Subcutaneous abdominal adipose tissue (tissue), 5 donors: ENCODE measurements around the gene ADARB2.
"Not testable (repeated sequence)": the region's sequence is repeated elsewhere in the genome, so short reads cannot be mapped to it uniquely, and the experiment has no call there.

Source experiments
- H3K27ac ChIP-seq: one replicate; pipeline ENCODE4 v1.7.0; 2013; ENCODE audit warnings: low read depth, mild to moderate bottlenecking, inconsistent platforms, low read length, moderate library complexity
- H3K27me3 ChIP-seq, 5 donors: one replicate each; pipeline ENCODE4 v1.7.0; 2013; ENCODE audit warnings: low read length in 5 of 5, inconsistent platforms in 1 of 5; ENCODE audit not compliant: control insufficient read depth in 5 of 5, insufficient read depth in 4 of 5
- H3K36me3 ChIP-seq, 5 donors: one replicate each; pipeline ENCODE4 v1.7.0; 2013; ENCODE audit warnings: low read length in 5 of 5; ENCODE audit not compliant: control insufficient read depth in 5 of 5, insufficient read depth in 5 of 5
- H3K4me1 ChIP-seq, 5 donors: one replicate each; pipeline ENCODE4 v1.7.0; 2013; ENCODE audit warnings: low read length in 5 of 5, mild to moderate bottlenecking in 3 of 5, moderate library complexity in 1 of 5; ENCODE audit not compliant: control insufficient read depth in 5 of 5, insufficient read depth in 5 of 5
- H3K4me3 ChIP-seq, 5 donors: one replicate each; pipeline ENCODE4 v1.7.0; 2013; ENCODE audit warnings: low read length in 5 of 5, low read depth in 1 of 5
- H3K9ac ChIP-seq, 5 donors: one replicate each; pipeline ENCODE4 v1.7.0; 2013; ENCODE audit warnings: low read length in 5 of 5, mild to moderate bottlenecking in 4 of 5, moderate library complexity in 3 of 5
- H3K9me3 ChIP-seq, 5 donors: one replicate each; pipeline ENCODE4 v1.7.0; 2013; ENCODE audit warnings: low read length in 5 of 5; ENCODE audit not compliant: control insufficient read depth in 5 of 5
- donor health status: healthy.
- donor health status: healthy.
- donor health status: healthy.
- donor health status: healthy.
- donor health status: healthy.

Gene ADARB2

DNA sequence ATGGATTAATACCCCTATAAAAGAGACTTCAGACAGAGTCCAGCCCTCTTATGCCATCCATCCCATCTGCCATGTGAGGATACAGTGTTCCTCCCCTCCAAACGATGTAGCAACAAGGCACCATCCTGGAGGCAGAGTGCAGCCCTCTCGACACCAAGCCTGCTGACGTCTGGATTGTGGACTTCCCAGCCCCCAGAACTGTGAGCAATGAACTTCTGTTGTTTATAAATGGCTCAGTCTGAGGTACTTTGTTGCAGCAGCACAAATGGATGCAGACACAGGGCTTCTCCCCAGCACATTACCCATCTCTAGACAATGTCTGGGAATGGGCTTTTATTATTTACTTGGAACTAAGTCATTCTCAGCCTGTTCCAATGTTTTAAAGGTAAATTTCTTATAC is 485.6 kb downstream of the ADARB2 start:
- H3K9me3 ChIP-seq: peaks cover 0 to 9% (median 2%) of the 10 kb centered on the region in 5 donors
- H3K27me3 ChIP-seq: peaks cover 21 to 32% (median 32%) of the 10 kb centered on the region in 5 donors
- no peaks in the 10 kb centered on the region for H3K36me3 ChIP-seq
- no peak overlapping the region for H3K27ac ChIP-seq
- no peak overlapping the region for H3K4me3 ChIP-seq
- H3K4me1 ChIP-seq: no peaks in the 10 kb centered on the region
- H3K9ac ChIP-seq: no peak overlapping the region

DNA sequence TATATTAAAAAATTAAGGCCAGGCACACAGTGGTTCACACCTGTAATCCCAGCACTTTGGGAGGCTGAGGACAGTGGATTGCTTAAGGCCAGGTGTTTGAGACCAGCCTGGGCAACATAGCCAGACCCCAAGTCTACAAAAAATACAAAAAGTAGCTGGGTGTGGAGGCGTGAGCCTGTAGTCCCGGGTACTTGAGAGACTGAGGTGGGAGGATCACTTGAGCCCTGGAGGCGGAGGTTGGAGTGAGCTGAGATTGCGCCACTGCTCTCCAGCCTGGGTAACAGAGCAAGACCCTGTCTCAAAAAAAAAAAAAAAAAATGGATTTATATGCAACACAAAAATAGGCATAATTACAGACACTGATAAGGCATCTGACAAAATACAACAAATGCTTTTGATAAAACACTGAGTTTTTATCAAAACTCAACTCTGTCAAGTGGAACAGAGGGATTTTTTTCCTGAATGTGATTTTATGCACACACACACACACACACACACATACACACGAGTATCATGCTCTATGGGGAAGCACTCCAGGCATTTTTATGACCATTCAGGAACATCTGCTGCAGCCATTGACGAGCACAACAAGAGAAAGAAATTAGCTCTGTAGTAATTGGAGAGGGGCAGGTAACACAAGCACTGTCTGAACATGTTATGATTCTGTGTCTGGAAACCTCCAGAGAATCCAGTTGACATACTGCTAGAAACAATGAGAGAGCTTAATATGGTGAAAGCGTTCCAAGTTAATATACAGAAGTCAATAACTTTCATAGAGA is 488.0 kb downstream of the ADARB2 start:
- H3K27me3 ChIP-seq: peaks cover 15 to 23% (median 20%) of the 10 kb centered on the region in 5 donors
- H3K36me3 ChIP-seq: no peaks in the 10 kb centered on the region

DNA sequence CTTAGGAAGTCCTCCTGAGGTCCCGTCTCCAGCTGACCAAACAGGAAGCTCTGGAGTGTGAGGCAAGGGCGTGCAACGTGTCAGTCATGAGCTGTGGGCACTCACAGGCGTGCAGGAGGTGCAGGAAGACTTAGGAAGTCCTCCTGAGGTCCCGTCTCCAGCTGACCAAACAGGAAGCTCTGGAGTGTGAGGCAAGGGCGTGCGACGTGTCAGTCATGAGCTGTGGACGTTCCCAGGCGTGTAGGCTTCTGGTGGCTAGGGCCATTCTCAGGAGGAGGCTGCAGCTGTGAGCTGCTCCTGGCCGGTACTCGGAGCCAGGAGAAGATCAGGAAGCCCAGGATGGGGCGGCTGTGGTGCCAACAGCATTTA is 489.1 kb downstream of the ADARB2 start:
- H3K9me3 ChIP-seq, H3K4me1 ChIP-seq, H3K9ac ChIP-seq, H3K36me3 ChIP-seq, H3K27ac ChIP-seq, H3K4me3 ChIP-seq: not testable (repeated sequence)
- peaks cover 10 to 19% (median 15%) of the 10 kb centered on the region in 5 donors for H3K27me3 ChIP-seq

More for the DNA sequence above, 488.0 kb downstream of the ADARB2 start:
- Histone ChIP-seq H3K9ac (no peak overlapping the region), H3K4me1 (no peaks in the 10 kb centered on the region), H3K27ac (no peak overlapping the region), H3K4me3 (no peak overlapping the region), H3K9me3 (peaks cover 0 to 5% (median 2%) of the 10 kb centered on the region in 5 donors)

DNA sequence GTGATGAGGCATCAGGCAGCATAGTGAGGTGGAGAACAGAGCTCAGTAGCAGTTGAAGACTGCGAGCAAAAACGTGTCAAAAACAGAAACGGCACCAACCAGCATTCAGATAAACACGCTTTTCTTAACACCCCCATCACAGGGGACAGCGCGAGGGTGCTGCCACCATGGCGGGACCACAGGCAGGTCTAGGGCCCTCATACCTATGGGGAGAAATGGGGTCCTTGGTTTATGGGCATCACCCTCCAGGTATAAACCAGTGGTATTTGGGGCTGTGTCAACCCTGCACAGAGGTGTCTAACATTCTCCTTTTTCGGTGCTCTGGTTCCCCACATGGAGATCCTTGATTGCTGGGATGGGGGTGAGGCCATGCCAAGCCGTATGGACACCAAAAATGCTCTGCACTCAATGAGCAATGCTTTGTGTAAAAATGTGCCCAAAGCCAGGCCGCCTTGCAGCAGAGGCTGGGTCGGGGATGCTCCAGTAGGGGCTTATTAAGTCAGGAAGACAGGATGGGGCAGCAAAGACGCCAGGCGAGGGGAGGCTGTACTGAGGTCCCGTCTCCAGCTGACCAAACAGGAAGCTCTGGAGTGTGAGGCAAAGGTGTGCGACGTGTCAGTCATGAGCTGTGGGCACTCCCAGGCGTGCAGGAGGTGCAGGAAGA is 489.6 kb downstream of the ADARB2 start:
- no peaks in the 10 kb centered on the region for H3K4me1 ChIP-seq
- H3K9ac ChIP-seq: no peak overlapping the region
- H3K9me3 ChIP-seq: peaks cover 0 to 5% (median 2%) of the 10 kb centered on the region in 5 donors
- H3K27me3 ChIP-seq: peaks cover 10 to 19% (median 15%) of the 10 kb centered on the region in 5 donors
- no peaks in the 10 kb centered on the region for H3K36me3 ChIP-seq
- no peak overlapping the region for H3K27ac ChIP-seq
- no peak overlapping the region for H3K4me3 ChIP-seq

DNA sequence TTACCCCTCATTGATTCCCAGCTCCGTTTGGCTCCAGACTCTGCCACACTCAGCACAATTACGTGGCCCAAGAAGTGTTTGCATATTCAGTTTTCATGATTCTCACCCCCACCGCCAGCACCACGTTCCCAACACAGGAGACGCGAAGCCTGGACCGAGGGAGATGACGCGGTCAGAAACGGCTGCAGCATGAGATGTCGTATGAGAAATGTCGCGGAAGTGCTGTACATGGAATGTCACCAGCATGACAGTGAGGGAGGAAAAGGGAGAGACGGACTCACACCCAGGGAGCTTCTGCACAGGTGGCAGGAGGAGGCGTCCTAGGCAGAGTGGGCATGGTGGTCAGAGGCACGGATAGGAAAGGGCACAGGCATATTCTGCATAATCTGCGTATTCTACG is 492.8 kb downstream of the ADARB2 start:
- no peaks in the 10 kb centered on the region for H3K36me3 ChIP-seq
- H3K9me3 ChIP-seq: peaks cover 0 to 5% (median 2%) of the 10 kb centered on the region in 5 donors
- H3K4me3 ChIP-seq: no peak overlapping the region
- no peak overlapping the region for H3K27ac ChIP-seq
- peaks cover 0 to 5% (median 0%) of the 10 kb centered on the region in 5 donors for H3K4me1 ChIP-seq
- no peak overlapping the region for H3K9ac ChIP-seq
- peaks cover 15 to 39% (median 35%) of the 10 kb centered on the region in 5 donors for H3K27me3 ChIP-seq

DNA sequence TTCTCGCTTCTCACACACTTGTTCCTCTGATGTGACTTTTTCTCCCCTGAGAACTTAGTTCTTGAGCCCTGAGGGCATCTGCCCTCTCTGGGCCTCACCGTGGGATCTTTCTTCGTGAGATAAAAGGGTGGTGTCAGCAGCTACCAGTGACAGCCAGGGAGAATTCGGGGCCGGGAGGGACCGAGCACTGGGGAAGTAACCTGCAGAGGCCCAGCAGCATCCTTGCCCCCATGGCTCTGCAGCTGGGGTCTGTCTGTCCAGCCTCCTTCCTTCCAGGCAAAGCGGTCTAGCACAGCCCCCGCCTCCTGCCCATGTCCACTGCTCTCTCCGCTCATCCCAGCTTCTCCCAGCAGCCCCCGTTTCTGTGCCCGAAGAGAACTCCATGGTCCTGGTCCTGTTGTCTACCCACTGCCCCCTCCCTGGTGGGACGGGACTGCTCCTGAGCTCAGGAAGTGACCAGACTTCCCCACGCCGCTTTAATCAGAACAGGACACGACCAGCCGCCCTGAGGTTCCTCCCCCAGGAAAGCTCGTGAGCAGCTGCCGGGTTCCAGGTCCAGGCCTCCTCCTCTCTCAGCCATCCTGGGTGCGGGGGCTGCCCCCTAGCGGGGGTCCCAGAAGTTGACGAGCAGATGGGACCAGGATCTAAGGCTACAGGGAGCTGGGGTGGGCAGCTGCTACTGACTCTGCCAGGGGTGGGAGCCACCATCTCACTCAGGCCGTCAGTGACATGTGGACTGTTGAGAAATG is 493.7 kb downstream of the ADARB2 start:
- H3K36me3 ChIP-seq: no peaks in the 10 kb centered on the region
- no peak overlapping the region for H3K4me3 ChIP-seq
- H3K27me3 ChIP-seq: peaks cover 15 to 37% (median 35%) of the 10 kb centered on the region in 5 donors
- no peak overlapping the region for H3K27ac ChIP-seq
- no peak overlapping the region for H3K9ac ChIP-seq
- peaks cover 0 to 5% (median 0%) of the 10 kb centered on the region in 5 donors for H3K4me1 ChIP-seq
- H3K9me3 ChIP-seq: peaks cover 0 to 5% (median under 1%) of the 10 kb centered on the region in 5 donors

DNA sequence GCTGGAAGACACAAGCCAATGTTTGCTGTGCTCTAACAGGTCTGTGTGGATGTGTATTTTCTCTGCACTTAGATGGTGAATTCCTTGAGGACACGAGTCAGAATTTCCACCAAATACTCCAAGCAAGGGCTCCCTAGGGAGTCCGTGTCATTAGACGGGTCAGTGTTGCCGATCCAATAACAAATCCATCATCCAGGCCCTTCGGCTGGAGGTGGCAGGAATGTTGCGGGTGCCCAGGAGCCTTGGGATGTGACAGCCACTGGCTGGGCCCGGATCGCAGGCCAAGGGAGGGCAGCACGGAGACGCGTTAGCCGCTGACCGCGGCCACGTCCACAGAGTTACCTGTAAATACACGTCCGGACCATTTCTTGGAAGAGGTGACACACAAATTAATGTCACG is 494.4 kb downstream of the ADARB2 start:
- no peak overlapping the region for H3K4me3 ChIP-seq
- H3K36me3 ChIP-seq: no peaks in the 10 kb centered on the region
- peaks cover 0 to 5% (median 0%) of the 10 kb centered on the region in 5 donors for H3K9me3 ChIP-seq
- peaks cover 0 to 5% (median 0%) of the 10 kb centered on the region in 5 donors for H3K4me1 ChIP-seq
- peaks cover 9 to 34% (median 29%) of the 10 kb centered on the region in 5 donors for H3K27me3 ChIP-seq
- H3K27ac ChIP-seq: no peak overlapping the region
- H3K9ac ChIP-seq: no peak overlapping the region

DNA sequence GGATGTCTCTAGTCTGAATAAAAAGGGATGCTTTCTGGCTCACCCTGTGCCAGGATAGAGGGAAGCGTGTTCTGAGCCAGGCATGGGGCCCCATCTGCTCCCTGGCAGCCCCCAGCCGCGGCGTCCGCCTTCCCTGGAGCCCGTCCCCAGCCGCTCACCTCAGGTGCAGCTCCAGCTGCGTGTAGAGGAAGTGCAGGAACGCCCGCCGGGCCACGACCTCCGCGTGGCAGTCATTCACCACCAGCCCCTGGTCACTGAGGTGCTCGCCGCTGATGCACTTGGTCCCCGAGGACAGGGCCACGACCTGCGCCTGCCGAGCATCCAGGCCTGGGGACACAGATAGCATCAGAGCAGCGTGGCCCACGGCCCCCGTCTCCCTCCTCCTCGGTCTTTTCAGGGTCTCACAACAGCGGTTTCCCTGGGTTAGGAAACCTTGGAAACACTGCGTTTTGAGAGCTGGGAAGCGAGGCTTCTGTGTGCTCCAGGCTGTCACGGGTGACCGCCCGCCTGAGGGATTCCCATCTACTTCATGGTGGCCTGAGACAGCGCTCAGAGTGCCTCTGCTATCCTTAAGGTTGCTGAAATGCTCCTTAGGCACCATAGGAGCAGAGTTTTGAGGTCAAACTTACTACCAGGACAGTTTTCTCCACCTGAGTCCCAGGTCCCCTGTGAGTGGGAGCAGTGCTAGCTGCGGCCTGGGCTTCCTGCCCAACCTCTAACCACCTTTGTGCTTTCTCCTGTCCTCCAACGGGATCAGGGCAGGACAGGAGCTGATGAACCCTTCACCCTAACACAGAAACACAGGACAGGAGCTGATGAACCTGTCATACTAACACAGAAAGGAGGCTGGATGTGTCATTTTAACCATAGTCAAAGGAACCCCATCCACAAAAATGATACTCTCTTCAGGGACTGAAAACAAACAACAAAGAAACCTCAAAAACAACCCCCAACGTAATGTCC is 495.1 kb downstream of the ADARB2 start:
- H3K27ac ChIP-seq: no peak overlapping the region
- H3K27me3 ChIP-seq: peaks cover 5 to 32% (median 24%) of the 10 kb centered on the region in 5 donors
- H3K9me3 ChIP-seq: no peaks in the 10 kb centered on the region
- no peaks in the 10 kb centered on the region for H3K36me3 ChIP-seq
- H3K4me1 ChIP-seq: peaks cover 0 to 5% (median 0%) of the 10 kb centered on the region in 5 donors
- H3K4me3 ChIP-seq: no peak overlapping the region
- H3K9ac ChIP-seq: no peak overlapping the region

DNA sequence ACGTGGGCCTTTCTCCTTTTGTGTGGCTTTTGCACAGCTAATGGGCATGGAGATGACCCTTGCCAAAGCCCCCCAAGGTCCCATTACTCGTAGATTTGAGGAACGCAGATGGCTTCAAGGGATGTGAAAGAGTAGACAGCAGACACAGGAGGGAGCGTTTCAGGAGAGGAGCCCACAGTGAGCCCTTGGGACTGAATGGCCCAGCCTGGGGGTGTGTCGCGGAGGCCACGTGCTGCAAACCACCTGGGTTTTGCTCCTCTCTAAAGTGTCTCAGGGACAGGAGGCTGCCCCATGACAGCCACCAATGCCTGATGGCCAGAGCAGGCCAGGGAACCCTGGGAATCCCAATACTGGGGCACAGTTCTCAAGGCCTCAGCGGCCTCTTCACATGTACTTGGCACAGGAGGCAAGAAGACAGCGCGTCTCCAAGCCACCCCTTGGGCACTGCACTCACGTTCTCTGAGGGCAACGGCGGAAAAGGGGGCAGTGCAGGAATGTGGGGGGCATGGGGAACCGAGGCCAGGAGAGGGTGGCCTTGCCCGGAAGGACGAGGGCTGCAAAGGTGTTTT is 495.9 kb downstream of the ADARB2 start:
- H3K36me3 ChIP-seq: no peaks in the 10 kb centered on the region
- H3K9ac ChIP-seq: no peak overlapping the region
- H3K27ac ChIP-seq: no peak overlapping the region

More for the DNA sequence above, 495.9 kb downstream of the ADARB2 start:
- no peak overlapping the region for H3K4me3 ChIP-seq
- H3K27me3 ChIP-seq: peaks cover 5 to 32% (median 24%) of the 10 kb centered on the region in 5 donors
- H3K4me1 ChIP-seq: peaks cover 0 to 5% (median 0%) of the 10 kb centered on the region in 5 donors
- H3K9me3 ChIP-seq: no peaks in the 10 kb centered on the region
